Activated CD8-positive, alpha-beta memory T cell treated with anti-CD3 and anti-CD28 coated beads, Interleukin-2, amount 10 ng/mL, durations not matched to agents 7 days and 5 days (primary cell): Measurements from ENCODE around the gene TMEM229B. TPM values are rescaled to one million over a fixed set of nuclear protein-coding genes. Genes with fewer than 3 reads are reported as not detected.

Source experiments
- ATAC-seq: fragments of 150-1000 bp; cut with Tn5 transposase; one replicate; pipeline ENCODE4 v1.10.0; 2021; ENCODE audit warnings: moderate library complexity
- CTCF ChIA-PET: fragments of 350-600 bp; sonication (Branson Sonifier 250); formaldehyde crosslinking; loops from one replicate; lab custom pipeline; 2021; ENCODE audit warnings: antibody characterized with exemption; lab: Charles Lee
- DNase-seq: peaks from one replicate; pipeline ENCODE4 v3.0.0-alpha.2; 2020
- H3K27ac Mint-ChIP-seq: one replicate; pipeline ENCODE4 v1.8.0; 2021; ENCODE audit warnings: mild to moderate bottlenecking, mixed read lengths
- H3K27me3 Mint-ChIP-seq: one replicate; pipeline ENCODE4 v1.8.0; 2021; ENCODE audit warnings: mixed read lengths
- H3K36me3 Mint-ChIP-seq: one replicate; pipeline ENCODE4 v1.8.0; 2021; ENCODE audit warnings: mild to moderate bottlenecking, mixed read lengths
- H3K4me1 Mint-ChIP-seq: one replicate; pipeline ENCODE4 v1.8.0; 2021; ENCODE audit warnings: mixed read lengths
- H3K4me3 Mint-ChIP-seq: one replicate; pipeline ENCODE4 v1.8.0; 2021; ENCODE audit warnings: mild to moderate bottlenecking, moderate library complexity, mixed read lengths
- H3K9me3 Mint-ChIP-seq: one replicate; pipeline ENCODE4 v1.8.0; 2022; ENCODE audit warnings: low read depth, mixed read lengths
- total RNA-seq, 2 experiments: library from RNA; stranded (reverse); gene quantifications; one replicate each; pipeline ENCODE4 v1.2.3, GENCODE V29; 2021

TMEM229B gene
- total RNA-seq, result 1 to 10 TPM; 5.1 to 7.0 TPM

- peak within 1 kb of the TSS; percentile 89 for H3K27ac Mint-ChIP-seq
- H3K36me3 Mint-ChIP-seq, result peaks cover 16% of the 10 kb centered on the region
- CTCF ChIA-PET, result interaction anchor here (0.9 to 2.7 kb wide), 10 partner anchors 8 to 216 kb away, joined by 3 to 13 read pairs (median 4); partner anchors contain the start of genes ATP6V1D and PLEKHH1
- H3K4me3 Mint-ChIP-seq, result peak within 1 kb of the TSS; percentile 73
- peak; percentile 98 for ATAC-seq
- peaks cover 39% of the 10 kb centered on the region for H3K4me1 Mint-ChIP-seq
- peaks cover 12% of the 10 kb centered on the region for H3K27me3 Mint-ChIP-seq
- DNase-seq, result peak; percentile 95
- H3K9me3 Mint-ChIP-seq, result peaks cover 7% of the 10 kb centered on the region
These were observed at the start of gene TMEM229B for GRCh38 chr14:67487937-67488893. Gene TMEM229B, minus strand, starts transcription at chr14:67488721. Its CDS starts 14,798 bp downstream, at chr14:67473923.

GRCh38 chr14:67537736-67538135, 49.2 kb upstream of the TMEM229B start:
- Mint-ChIP-seq H3K36me3 (no peaks in the 10 kb centered on the region), H3K9me3 (no peaks in the 10 kb centered on the region), H3K4me1 (no peaks in the 10 kb centered on the region), H3K27me3 (peaks cover 58% of the 10 kb centered on the region), H3K4me3 (no peak overlapping the region), H3K27ac (no peak overlapping the region)
- ATAC-seq, result no peak
- DNase-seq, result no peak
- CTCF ChIA-PET, result interaction anchor here (1.3 to 1.5 kb wide), 2 partner anchors 11 to 34 kb away, joined by 3 to 5 read pairs; no protein-coding TSS in a partner anchor

- no peak for ATAC-seq
- Mint-ChIP-seq H3K4me3 (no peak overlapping the region), H3K9me3 (no peaks in the 10 kb centered on the region), H3K27me3 (peaks cover 59% of the 10 kb centered on the region), H3K36me3 (no peaks in the 10 kb centered on the region), H3K4me1 (no peaks in the 10 kb centered on the region), H3K27ac (no peak overlapping the region)
- CTCF ChIA-PET, result interaction anchor here (0.5 to 1.3 kb wide), 3 partner anchors 36 to 660 kb away, joined by 3 to 9 read pairs (median 4); no protein-coding TSS in a partner anchor
- no peak for DNase-seq
These were observed 47.6 kb upstream of the TMEM229B start for GRCh38 chr14:67536087-67536486.

DNA sequence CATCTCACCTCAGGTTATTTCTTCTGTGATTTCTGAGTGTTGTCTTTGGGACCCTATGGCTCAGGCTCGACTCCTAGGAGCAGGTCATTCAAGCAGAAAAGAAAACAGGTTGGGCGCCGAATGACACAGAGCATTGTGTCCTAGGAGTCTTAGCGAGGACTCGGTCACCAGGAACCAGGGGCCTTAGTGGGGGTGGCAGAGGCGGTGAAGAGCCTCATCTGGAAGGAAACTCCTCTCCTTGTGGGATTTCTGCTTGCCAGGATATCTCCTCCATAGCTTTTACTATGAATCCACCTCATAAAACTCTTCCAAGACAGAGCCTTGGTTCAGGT, 45.2 kb upstream of the TMEM229B start:
- CTCF ChIA-PET, result interaction anchor here (1.1 to 2.6 kb wide), 5 partner anchors 8 to 171 kb away, joined by 3 to 11 read pairs (median 4); partner anchors contain the start of gene ARG2
- ATAC-seq (no peak), DNase-seq (no peak)
- Mint-ChIP-seq H3K4me3 (peak overlapping the region; percentile 38), H3K4me1 (no peaks in the 10 kb centered on the region), H3K9me3 (no peaks in the 10 kb centered on the region), H3K27me3 (peaks cover 67% of the 10 kb centered on the region), H3K27ac (no peak overlapping the region), H3K36me3 (no peaks in the 10 kb centered on the region)

DNA sequence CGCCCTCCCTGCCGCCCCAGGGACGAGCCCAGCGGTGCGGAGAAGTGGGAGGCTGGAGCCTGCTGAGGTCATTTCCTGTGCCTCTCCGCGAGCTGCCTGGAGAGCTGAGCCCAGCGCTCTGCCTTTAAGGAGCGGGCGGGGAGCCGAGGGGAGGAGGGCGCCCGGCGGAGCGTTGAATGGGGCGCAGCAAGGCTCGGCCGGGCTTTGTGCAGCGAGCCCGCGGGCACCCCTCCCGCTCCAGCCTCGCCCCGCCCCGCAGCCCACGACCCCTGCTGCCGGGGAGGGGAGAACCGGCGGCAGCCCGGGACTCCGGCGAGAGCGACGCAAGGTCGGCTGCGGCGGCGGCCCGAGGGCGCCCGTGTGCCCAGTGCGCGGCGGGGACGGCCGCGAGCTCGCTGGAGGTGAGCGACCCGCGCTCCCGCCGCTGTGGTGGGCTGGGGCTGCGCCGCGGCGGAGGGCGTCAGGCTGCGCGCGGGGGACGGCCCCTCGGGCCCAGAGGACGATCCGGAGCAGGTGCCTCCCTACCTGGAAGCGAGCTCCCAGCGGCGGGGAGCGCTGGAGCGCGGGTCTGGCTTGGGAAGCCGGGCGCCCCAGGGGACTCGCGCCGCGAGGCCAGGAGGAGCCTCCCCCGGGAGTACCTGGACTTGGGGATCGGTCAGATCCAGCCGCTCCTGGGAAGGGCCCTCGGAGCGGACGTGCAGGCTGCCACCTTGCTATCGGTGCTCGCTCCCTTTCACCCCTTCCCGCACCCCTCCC, 44.7 kb upstream of the TMEM229B start, which contains the start of gene PLEKHH1:
PLEKHH1 (plus strand) TSS at position 293 of the 756 bp plus-strand sequence. CDS start 8,578 bp downstream, outside the sequence.
- H3K27me3 Mint-ChIP-seq, result peaks cover 66% of the 10 kb centered on the region
- CTCF ChIA-PET, result interaction anchor here (1.0 to 2.6 kb wide), 9 partner anchors 8 to 171 kb away, joined by 3 to 11 read pairs (median 4); partner anchors contain the start of genes ARG2 and TMEM229B
- H3K4me1 Mint-ChIP-seq, result no peaks in the 10 kb centered on the region
- DNase-seq (peak; percentile 68), ATAC-seq (peak; percentile 90)
- peak within 1 kb of the TSS; percentile 38 for H3K4me3 Mint-ChIP-seq
- H3K27ac Mint-ChIP-seq, result no peak within 1 kb of the TSS
- H3K9me3 Mint-ChIP-seq, result no peaks in the 10 kb centered on the region
- H3K36me3 Mint-ChIP-seq, result no peaks in the 10 kb centered on the region

- DNase-seq (no peak), ATAC-seq (no peak)
- H3K4me1 Mint-ChIP-seq, result no peaks in the 10 kb centered on the region
- H3K9me3 Mint-ChIP-seq, result no peaks in the 10 kb centered on the region
- CTCF ChIA-PET, result interaction anchor here (1.0 to 2.6 kb wide), 8 partner anchors 38 to 172 kb away, joined by 3 to 11 read pairs (median 4); partner anchors contain the start of genes ARG2 and TMEM229B
- H3K27me3 Mint-ChIP-seq, result peaks cover 61% of the 10 kb centered on the region
- H3K4me3 Mint-ChIP-seq, result peak overlapping the region; percentile 15
- H3K27ac Mint-ChIP-seq, result no peak overlapping the region
- H3K36me3 Mint-ChIP-seq, result no peaks in the 10 kb centered on the region
These were observed 44.1 kb upstream of the TMEM229B start for GRCh38 chr14:67532606-67532997.

GRCh38 chr14:67529947-67530935, 41.7 kb upstream of the TMEM229B start:
- no peak overlapping the region for H3K27ac Mint-ChIP-seq
- no peak for ATAC-seq
- CTCF ChIA-PET, result interaction anchor here (0.9 to 2.0 kb wide), 5 partner anchors 38 to 174 kb away, joined by 3 to 6 read pairs (median 3); no protein-coding TSS in a partner anchor

DNA sequence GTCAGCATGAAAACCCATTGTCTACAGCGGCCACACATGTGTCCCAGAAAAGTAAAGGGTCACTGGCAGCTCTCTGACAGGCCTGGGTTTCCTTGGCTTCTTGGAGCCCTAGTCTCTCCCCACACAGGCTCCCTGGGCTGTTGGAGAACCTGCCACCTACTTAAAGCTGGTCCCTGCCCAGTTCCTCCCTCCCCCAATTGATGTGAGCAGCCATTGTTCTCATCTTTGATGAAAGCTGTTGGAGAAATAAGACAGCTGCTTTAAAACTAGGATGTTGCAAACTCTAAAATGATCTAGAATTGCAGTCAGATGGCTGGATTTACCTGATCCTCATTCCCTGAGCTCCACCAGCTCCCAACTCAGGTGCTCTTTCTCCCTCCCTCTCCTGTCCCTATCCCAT, 39.8 kb upstream of the TMEM229B start:
- Mint-ChIP-seq H3K4me1 (no peaks in the 10 kb centered on the region), H3K4me3 (no peak overlapping the region), H3K27ac (no peak overlapping the region), H3K36me3 (no peaks in the 10 kb centered on the region), H3K9me3 (no peaks in the 10 kb centered on the region), H3K27me3 (peaks cover 68% of the 10 kb centered on the region)
- CTCF ChIA-PET, result interaction anchor here (0.9 to 6.1 kb wide), 8 partner anchors 11 to 176 kb away, joined by 3 to 61 read pairs (median 10); no protein-coding TSS in a partner anchor
- ATAC-seq (no peak), DNase-seq (no peak)

More at GRCh38 chr14:67529947-67530935, 41.7 kb upstream of the TMEM229B start:
- H3K36me3 Mint-ChIP-seq, result no peaks in the 10 kb centered on the region
- H3K4me1 Mint-ChIP-seq, result no peaks in the 10 kb centered on the region
- no peak overlapping the region for H3K4me3 Mint-ChIP-seq
- H3K27me3 Mint-ChIP-seq, result peaks cover 67% of the 10 kb centered on the region
- no peaks in the 10 kb centered on the region for H3K9me3 Mint-ChIP-seq
- DNase-seq, result no peak

- H3K36me3 Mint-ChIP-seq, result no peaks in the 10 kb centered on the region
- H3K4me1 Mint-ChIP-seq, result no peaks in the 10 kb centered on the region
- H3K27me3 Mint-ChIP-seq, result peaks cover 73% of the 10 kb centered on the region
- no peak overlapping the region for H3K4me3 Mint-ChIP-seq
- no peak overlapping the region for H3K27ac Mint-ChIP-seq
- ATAC-seq (no peak), DNase-seq (no peak)
- CTCF ChIA-PET, result interaction anchor here (0.9 to 6.1 kb wide), 11 partner anchors 10 to 177 kb away, joined by 3 to 61 read pairs (median 6); partner anchors contain the start of gene TMEM229B
- no peaks in the 10 kb centered on the region for H3K9me3 Mint-ChIP-seq
These were observed 39.2 kb upstream of the TMEM229B start for GRCh38 chr14:67527756-67528155.

DNA sequence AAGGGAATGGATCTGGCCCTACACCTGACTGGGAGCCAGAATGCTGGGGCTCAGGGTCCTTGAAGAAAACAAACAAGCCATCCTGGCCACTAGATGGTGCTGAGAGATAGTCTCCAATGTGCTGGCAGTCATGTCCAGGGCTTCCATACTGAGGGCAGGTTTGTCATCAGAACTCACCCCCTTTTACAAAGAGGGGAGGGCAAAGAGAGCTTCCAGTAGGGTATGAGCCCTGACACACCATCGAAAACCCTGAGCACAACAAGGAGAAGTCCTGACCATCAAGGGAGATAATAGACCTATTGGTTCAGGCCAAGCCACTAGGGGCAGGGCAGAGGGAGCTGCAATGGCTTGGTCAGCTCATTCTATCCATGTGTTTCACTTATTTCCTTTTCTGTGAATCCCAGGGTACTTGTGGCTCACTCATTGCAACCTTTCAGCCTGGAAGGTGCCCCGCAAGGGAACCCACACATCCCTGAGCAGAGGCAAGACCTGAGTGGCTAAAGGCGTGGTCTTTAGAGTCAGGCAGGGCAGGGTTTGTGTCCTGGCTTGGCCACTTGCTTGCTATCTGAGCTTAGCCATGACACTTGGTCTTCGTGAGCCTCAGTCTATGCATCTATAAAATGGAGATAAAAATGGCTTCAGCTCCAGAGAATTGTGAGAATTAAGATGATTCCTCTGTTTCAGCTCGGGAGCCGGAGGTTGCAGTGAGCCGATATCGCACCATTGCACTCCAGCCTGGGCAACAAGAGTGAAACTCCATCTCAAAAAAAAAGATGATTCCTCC, 38.3 kb upstream of the TMEM229B start:
- ATAC-seq (peak; percentile 90), DNase-seq (peak; percentile 58)
- CTCF ChIA-PET, result interaction anchor here (0.8 to 6.1 kb wide), 22 partner anchors 10 to 178 kb away, joined by 3 to 61 read pairs (median 6); partner anchors contain the start of gene TMEM229B
- no peak overlapping the region for H3K27ac Mint-ChIP-seq
- H3K4me1 Mint-ChIP-seq, result no peaks in the 10 kb centered on the region
- H3K27me3 Mint-ChIP-seq, result peaks cover 73% of the 10 kb centered on the region
- H3K4me3 Mint-ChIP-seq, result no peak overlapping the region
- H3K9me3 Mint-ChIP-seq, result no peaks in the 10 kb centered on the region
- H3K36me3 Mint-ChIP-seq, result no peaks in the 10 kb centered on the region

- H3K27ac Mint-ChIP-seq, result no peak overlapping the region
- H3K4me3 Mint-ChIP-seq, result no peak overlapping the region
- DNase-seq (no peak), ATAC-seq (no peak)
- H3K27me3 Mint-ChIP-seq, result peaks cover 73% of the 10 kb centered on the region
- no peaks in the 10 kb centered on the region for H3K4me1 Mint-ChIP-seq
- CTCF ChIA-PET, result interaction anchor here (0.9 to 6.1 kb wide), 20 partner anchors 8 to 178 kb away, joined by 3 to 61 read pairs (median 6); partner anchors contain the start of gene TMEM229B
- H3K9me3 Mint-ChIP-seq, result no peaks in the 10 kb centered on the region
- H3K36me3 Mint-ChIP-seq, result no peaks in the 10 kb centered on the region
These were observed 37.7 kb upstream of the TMEM229B start for GRCh38 chr14:67526181-67526580.
